Stimulated activated CD4-positive, alpha-beta T cell treated with anti-CD3 and anti-CD28 coated beads, Interleukin-12 subunit alpha, Interleukin-12 subunit beta, amount 100 ng/mL, for 24 hours (primary cell): ENCODE data around the gene PTPN22.

Source experiments
- DNase-seq, 2 experiments: peaks; one replicate each; pipeline ENCODE4 v3.0.0-alpha.2; 2020; ENCODE audit warnings: low read depth in 2 of 2

The PTPN22 gene

DNA sequence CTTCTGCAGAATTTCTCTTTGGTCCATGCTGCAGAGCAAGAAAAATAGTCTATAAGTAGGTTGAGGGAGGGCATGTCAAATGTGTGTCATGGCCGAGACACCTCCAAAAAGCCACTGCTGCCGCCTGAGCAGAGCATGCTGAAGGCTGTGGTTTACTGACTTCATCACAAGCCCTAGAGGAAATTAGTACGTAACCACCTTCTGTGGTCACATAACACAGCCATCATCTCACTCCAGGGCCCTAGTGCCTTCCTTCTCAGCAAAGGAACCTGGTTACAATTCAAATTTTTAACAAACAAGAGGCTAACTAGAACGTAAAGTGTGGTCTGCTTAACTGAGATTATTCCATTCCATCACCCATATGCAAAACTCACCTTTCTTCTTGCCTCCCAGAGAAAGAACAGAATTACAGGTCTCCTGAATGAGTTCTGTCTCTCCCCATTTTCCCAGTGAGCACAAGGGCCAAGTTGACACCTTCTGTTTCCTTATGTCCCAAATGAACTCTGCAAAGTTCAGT lies at the start of gene PTPN22:
TSS of gene PTPN22 (minus strand) at position 116 of the 517 bp plus-strand sequence.
- DNase-seq = peak; percentile 60 to 65

DNA sequence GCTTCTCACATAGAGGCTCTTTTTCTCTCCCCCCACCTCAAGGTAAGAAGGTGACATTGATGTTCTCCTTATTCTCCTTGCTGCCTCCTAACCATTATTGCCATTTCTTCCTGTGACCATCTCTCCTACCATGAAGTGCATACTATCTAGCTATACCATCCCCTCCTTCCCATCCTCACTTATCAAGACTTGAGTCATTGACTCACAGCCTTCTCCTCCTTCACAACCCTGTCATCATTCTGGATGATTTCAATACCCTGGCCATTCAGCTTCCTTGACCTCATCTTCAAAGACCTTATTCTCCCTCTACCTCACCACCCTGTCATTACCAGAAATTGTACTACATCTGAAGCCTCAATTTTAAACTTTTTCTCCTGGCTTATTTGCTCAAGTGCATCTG lies 46.7 kb upstream of the PTPN22 start:
- DNase-seq = no peak

DNA sequence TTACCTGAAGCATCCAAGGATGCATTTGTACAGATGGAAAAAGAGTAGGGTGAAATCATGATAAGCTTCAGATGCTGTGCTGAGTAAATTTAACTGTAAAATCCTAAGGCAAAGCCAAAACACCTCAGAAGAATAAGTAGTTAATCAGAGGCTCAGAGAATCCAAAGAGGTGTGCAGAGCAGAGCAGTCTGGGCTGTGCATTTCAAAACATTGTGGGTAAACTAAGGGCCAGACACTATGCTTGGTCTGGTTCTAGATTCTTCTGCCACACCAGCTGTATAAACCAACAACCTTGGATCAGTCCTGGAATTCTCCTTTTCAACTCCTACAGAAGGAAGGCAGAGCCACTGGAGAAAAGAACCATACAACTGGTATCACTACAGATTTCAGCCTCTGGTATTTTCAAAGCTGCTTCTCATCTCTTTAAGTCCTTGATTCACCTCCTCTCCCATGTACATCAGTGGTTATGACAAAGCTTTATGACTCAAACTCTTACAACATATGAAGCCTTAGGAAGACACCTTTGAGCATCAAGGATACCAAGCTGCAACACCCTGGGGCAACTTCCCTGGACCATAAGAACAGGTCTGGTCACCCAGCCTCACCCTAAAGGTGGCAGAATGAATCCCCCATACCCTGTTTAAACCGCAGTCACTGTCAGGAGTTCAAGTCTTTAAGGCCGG lies 46.0 kb upstream of the PTPN22 start:
- DNase-seq = no peak

DNA sequence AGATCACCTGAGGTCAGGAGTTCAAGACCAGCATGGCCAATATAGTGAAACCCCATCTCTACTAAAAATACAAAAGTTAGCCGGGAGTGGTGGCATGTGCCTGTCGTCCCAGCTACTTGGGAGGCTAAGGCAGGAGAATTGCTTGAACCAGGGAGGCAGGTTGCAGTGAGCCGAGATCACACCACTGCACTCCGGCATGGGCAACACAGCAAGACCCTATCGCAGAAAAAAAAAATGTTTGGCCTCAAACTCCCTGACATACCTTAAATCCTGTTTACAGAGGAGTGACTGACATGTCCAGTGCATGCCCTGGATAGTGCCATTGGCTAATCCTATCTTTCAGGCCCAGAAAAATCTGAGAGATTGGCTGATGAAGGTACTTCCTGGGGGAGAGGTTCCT lies 45.5 kb upstream of the PTPN22 start:
- DNase-seq = no peak

DNA sequence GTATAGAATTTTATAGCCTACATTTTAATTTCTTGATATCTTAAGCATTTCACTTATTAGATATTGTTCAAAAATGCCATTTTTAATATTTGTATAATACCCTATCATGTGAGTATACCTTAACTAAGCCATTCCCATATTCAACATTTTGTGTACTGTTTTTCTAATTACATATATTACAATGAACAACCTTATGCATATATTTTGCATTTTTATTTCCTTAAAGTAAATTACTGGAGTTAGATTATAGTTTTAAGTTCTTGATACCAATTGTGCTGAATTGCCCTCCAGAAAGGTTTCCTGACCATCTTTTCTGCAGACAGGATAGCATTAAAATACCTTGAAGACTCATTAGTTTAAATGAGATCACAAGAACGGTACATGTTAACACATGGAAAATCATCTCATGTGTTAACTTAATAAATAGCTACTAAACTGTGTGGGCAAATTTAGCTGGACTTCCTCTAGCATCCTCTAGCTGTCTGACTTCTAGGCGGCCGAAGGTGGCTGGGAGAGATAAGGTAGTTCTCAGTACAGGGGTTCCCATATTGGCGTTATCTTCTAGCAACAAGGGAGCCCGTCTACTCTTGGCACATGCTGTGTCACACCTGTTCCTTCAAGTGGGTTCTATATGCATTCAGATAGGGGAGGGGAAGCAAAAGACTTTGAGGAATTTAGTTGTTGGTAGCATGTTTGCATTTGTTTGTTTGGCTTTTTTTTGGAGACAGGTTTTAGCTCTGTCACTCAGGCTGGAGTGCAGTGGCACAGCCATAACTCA lies 42.6 kb upstream of the PTPN22 start:
- DNase-seq = no peak

DNA sequence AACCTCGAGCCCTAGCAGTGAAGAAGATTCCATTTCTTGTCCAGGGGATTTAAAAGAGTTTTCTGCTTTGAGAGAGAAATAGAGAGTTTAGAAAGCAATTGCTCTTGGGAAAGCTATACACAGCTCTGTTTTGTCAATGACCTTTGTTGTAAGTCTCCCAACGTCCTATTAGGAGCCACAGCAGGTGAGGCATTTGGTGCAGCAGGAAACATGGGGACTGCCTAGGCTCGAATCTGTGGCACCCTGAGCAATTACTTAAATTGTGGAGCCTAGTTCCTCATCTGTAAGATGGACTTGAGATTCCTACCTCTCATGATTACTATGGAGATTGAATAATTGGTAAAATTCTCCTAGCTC lies 41.8 kb upstream of the PTPN22 start:
- DNase-seq = no peak

DNA sequence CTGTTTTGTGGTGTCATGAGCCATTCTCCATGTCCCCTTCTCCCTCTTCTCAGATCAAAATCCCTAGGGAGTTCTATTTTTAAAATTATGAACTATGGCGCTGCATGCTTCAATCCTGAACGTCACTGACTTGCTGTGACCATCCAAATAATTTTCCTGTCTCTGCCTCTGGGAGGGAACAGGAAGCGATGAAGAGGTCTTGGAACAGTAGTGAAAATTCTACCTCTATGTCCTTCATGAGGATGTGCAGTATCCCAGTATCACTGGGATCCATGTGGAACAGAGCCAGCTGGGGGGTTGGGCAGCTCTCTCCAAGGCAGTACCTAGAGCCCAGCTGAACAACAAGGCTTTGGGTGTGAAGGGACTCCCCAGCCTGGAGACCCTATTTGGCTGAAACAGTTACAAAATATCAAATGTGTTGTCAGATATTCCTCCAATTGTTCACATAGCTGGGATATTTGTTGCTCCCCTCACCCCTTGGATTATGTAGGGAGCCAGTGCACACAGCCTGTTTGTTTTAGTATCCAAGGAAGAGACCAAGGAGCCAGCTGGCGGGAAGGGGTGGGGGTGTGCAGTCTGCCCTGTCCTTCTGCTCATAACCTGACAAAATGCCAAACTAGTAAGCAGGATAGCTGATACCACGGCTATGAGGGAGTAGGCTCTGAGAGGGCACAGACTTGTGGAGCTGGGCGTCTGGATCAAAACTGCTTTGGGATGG lies 41.2 kb upstream of the PTPN22 start:
- no peak for DNase-seq

DNA sequence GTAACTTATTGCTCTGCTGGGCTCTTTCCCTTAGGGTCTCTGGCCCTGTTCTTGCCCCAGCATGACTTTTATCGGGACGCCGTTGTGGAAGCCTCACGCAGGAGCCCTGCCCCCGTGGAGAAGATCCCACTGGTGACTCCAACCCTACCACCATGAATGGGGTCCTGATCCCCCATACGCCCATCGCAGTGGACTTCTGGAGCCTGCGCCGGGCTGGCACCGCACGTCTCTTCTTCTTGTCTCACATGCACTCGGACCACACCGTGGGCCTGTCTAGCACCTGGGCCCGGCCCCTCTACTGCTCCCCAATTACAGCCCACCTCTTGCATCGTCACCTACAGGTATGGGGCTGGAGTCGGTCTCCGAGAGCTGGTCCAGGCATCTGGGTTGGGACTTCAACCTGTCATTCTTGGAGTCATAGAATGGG lies 33.9 kb upstream of the PTPN22 start:
- peak in 1 of 2 experiments; percentile 24 for DNase-seq

DNA sequence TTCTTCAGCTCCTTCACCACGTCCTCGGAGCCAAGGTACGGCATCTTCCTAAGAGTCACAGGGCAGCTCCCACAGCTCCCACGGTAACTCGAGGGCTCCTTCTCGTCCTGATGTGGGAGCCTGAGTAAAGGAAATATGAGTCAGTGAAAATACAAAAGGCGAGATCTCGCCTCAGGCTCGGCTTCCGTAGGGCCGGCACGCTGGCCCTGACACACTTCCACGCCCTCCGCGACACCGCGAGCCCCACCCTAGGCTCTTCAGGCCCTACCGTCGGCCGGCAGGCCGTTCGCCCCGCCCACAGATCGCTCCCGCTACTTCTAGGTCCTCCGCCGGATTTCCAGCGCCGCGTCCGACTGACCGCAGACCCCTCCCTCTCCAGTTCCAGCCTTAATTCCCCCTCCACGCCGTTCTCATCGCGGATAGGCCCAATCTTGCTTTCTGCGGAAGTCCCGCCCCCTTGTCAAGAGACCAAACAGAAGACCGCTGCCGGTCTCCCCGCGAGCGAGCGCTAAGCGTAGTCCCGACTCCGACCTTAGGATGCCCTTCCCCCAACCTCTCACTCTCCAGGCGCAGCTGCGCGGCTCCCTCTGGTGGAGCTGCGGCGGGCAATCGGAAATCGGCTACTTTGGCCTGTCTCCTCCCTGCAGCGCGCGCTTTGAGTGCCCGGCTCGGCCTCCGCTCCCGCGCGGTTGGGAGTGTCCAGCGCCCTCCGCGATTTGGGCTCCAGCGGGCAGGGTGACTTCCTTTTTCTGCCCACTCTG lies 33.3 kb upstream of the PTPN22 start, which contains the start of the genes AP4B1 and DCLRE1B:
TSS of gene AP4B1 (minus strand) at position 126 of the 761 bp plus-strand sequence. CDS start at position 44, 82 bp downstream.
TSS of gene DCLRE1B (plus strand) at position 653 of the 761 bp plus-strand sequence. CDS start 261 bp downstream, outside the sequence.
- DNase-seq = peak; percentile 92 to 97

DNA sequence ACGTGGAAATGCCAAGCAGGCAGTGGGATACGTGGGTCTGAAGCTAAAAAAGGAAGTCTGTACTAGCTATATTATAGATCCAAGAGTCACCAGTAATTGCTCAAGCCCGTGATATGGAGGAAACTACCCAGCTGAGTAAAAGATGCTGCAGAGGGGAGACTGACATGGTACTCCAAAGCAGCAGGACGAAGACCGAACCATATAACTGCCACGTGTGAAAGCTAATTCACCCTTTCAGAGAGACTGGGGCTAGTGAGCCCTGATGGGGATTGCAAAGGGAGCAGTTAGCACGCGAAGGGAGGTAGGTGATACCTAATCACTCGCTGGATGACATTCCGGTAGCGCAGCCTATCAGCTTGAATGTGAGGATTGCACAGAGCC lies 32.8 kb upstream of the PTPN22 start:
- DNase-seq = peak in 1 of 2 experiments; percentile 2

DNA sequence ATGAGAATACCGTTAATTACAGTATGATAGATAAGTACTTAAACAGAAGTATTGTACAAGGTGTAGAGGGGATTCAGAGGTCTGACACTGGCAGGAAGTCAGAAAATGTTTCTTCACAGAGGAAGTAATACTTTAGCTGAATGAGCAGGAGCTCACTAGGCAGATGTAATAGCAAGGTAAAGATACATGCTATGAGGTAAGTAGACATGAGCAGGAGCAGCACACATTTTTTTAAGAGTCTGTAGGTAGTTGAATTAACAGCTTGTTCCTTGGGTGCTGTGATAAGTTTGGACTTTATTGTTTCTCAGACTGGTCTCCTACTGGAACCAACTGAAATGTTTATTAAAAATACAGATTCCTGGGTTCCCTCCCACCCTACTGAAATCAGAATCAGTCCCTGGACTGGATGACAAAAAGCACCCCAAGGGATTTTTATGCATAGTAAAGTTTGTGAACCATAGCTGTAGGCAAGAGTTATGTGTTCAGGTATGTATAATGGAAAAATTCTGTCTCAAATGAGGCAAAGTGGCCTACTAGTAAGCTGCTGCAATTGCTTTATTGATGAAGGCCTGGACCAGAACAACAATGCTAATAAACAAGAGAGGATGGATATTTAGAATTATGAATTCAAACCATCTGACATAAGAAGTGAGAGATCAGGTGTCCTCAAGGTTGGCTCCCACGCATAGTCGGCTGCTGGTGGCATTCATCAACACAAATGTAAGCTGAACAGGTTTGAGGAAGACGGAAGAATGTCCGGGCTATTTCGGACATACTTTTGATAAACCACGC lies 32.2 kb upstream of the PTPN22 start:
- no peak for DNase-seq

DNA sequence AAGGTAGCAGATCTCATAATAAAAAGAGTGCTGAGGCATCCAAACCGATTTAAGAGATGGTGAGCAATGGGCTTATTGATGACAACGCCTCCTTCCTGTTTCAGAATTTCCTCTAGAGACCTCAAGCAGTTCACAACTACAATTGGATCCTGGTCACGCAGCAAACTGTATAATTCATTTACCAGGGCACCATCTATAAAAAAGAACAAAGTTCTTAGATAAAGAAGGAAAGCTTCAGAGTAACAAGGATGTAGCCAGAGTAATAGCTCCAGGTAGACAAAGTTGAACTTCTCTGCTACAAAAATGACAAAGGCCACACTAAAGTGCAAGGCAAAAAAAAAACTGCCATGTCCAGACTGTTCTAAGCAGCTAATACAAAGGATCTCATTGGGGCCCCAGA lies 29.7 kb upstream of the PTPN22 start:
- DNase-seq = no peak

DNA sequence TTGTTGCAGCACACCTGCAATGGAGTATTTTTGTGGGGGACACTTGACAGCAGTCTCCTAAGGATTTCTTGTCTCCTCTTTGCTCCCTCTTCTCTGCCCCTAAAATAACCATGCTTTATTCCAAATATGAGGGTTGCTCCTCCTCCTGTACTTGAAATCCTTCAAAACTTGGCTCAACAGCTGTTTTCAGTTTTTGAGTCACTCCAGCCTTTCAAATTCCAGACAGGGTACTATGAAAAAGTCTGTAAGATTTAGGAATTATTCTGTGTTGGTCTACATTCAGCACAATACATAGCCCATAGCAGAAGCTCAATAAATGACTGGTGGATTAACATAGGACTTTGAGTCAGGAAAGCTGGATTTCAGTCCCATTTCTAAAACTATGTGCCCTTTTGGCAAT lies 27.6 kb upstream of the PTPN22 start:
- DNase-seq = no peak

DNA sequence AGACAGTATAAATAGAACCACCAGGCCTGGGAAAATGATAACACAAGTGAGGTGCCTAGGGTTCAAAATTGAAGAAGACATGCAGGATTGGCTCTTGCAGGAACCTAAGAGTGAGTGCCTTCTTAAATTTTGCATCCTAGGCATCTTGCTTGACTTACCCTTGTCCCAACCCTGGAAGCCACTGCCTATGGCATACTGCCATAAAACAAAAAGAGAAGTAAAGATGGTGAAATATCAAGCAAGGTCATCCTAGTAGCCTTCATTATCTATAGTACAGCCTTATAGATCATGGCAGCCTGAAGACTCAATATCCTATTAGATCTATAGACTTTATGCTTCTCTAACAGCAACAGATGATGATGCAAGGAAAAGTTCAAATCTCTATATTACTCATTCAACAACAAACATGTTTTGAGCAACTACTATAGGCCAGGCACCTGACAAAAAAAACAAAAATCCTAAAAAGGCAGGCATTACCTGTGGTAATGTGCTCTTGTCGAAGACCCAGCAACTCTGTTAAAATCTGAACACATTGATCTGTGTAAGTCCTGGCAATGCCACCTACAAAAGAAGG lies 26.8 kb upstream of the PTPN22 start:
- DNase-seq = no peak

DNA sequence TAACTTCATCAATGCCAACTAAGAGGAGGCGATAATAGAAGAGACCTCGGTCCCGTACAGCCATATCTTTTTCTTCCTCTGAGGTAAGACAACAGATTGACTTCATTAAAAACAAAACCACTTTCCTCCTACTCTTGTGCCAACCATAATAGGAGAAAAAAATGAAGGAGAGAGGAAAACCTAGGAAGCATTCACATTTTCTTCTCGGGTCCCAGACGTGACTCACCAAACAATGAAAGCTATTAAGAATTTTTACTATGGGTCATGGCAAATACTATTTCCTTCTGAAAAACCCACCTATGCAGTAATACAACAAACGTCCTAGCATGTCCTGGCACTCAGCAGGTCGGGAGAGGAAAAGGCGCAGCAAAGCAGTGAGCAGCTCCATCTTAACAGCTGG lies 24.4 kb upstream of the PTPN22 start:
- DNase-seq = no peak

DNA sequence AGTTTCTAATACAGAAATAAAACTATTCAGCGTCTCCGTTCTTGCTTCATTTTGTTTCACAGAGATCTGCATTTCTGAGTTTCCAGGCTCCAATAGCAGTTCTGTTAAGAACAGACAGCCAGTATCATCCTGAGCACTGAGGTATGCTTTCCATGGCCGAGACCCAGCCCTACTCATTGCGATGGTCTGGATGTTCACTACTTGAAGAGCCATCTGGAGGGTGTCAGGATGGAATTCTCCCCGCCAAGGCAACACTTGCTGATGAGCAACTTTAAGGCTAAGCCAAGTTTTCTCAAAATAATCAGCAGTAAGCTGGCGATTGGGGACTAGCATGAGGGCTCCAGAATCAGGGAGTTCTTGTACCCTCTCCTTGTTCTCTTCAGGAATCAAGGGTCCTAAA lies 23.6 kb upstream of the PTPN22 start:
- no peak for DNase-seq

DNA sequence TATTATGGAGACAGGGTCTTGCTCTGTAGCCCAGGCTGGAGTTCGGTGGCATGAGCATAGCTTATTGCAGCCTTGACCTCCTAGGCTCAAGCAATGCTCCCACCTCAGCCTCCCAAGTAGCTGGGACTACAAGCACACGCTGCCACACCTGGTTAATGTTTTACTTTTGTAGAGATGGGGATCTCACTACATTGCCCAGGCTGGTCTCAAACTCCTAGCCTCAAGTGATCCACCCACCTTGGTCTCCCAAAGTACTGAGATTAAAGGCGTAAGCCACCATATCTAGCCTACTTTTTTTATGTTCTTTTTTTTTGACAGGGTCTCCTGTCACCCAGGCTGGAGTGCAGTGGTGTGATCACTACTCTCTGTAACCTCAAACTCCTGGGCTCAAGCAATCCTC lies 21.8 kb upstream of the PTPN22 start:
- no peak for DNase-seq

DNA sequence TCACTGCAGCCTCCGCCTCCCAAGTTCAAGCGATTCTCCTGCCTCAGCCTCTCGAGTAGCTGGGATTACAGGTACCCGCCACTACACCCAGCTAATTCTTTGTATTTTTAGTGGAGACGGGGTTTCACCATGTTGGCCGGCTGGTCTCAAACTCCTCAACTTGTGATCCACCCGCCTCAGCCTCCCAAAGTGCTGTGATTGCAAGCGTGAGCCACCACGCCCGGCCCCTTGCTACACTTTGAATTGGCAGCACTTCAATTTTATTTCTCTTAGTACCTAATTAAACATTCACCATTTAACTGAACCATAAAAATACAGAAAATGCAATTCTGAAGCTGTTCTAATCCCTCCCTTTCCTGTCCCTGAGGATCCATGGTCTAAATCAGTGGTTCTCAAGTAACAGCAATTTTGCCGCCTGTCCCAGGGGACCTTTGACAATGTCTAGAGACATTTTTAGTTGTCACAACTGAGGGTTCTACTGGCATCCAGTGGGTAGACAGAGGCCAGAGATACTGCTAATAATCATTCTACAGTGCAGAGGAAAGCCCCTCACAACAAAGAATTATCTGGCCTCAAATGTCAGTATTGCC lies 20.2 kb upstream of the PTPN22 start:
- no peak for DNase-seq

DNA sequence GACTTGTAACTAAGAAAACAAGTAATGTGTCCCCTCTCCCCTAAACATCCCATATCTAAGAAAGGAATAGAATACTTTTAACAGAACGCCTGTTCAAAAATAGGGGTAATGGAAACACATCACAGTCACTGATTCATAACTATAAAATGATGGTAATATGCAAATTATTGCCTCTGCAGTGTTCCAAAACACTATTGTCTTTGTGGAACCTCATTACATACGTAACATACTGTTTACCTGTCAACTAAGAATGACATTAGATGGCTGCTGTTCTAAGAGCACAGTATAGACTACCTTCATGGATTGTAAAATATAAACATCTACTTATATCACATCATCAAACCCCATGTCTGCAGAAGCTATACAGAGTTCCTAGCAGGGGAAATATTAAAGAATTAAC lies 19.3 kb upstream of the PTPN22 start:
- no peak for DNase-seq
